Bronchial epithelial cell (primary cell): ENCODE measurements around the gene BCAR3. TPM values are rescaled to one million over a fixed set of nuclear protein-coding genes. Genes with fewer than 3 reads are reported as not detected.

Experiments used
- DNase-seq: peaks from one replicate; pipeline ENCODE4 v3.0.0-alpha.2; 2010; ENCODE audit warnings: low read depth
- FAIRE-seq: peaks from 2 replicates; lab custom pipeline; 2011; peaks lifted over from hg19 to GRCh38; lab: Jason Lieb, UNC
- H3K27me3 ChIP-seq: 2 replicates; pipeline ENCODE4 v1.5.1; 2011; ENCODE audit warnings: low read length; ENCODE audit not compliant: control insufficient read depth, insufficient read depth
- H3K36me3 ChIP-seq: 2 replicates; pipeline ENCODE4 v1.5.1; 2011; ENCODE audit warnings: low read length; ENCODE audit not compliant: control insufficient read depth, insufficient read depth
- H3K4me3 ChIP-seq: 2 replicates; pipeline ENCODE4 v1.5.1; 2011; ENCODE audit warnings: mild to moderate bottlenecking, low read depth, low read length, control low read depth
- total RNA-seq: library from RNA; depleted of rRNA; stranded (reverse); fragments of >200 nt; gene quantifications from 2 replicates; pipeline ENCODE4 v1.2.1, GENCODE V29; 2014
- TF ChIP-seq, protein P1 (sequence below): IDR thresholded peaks from 2 replicates; pipeline ENCODE4 v1.5.1; 2011; ENCODE audit warnings: mild to moderate bottlenecking, moderate library complexity, low read length, control low read depth, inconsistent platforms; ENCODE audit not compliant: insufficient read depth, severe bottlenecking

The BCAR3 gene
- total RNA-seq, 1 donor from 2014 or later, result 69.5 TPM

DNA sequence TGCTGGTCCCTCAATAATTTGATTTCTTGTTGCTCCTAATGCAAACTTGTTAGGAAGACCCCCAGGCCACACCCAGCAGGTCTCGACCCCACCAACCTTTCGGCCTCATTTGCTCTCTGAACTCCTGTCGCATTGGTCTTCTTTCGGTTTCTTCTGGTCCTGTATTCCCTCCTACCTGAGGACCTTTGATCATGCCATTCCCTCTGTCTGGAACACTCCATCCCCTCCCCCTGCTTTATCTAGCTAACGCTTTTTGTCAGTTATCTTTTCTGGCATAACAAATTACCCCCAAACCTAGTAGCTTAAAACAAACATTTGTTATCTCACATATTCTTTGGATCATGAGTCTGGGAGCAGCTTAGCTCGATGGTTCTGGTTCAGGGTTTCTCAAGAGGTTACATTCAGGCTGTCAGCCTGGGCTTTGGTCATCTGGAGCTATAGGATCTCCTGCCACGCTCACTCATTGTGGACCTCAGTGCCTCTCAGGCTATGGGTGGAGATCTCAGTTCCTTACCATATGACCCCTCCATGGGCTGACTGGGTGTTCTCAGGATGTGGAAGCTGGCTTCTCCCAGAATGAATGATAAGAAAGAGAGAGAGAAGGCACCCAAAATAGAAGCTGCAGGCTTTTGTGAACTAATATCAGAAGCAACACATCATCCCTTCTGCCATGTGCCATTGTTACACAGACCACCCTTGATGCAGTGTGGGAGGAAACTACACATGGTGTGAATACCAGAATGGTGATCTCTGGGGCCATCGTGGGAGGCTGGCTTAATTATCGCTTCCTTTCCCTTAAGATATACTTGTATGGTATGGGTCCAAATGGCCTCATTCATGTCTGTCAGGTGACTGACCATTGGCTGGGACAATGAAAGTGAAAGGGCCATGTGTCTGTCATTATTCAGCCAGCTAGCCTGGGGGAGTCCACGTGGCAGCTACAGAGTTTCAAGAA lies 29.1 kb upstream of the BCAR3 start:
- no peaks in the 10 kb centered on the region for H3K27me3 ChIP-seq
- DNase-seq (no peak), FAIRE-seq (no peak)
- no peak overlapping the region for H3K4me3 ChIP-seq
- TF ChIP-seq, protein P1, sequence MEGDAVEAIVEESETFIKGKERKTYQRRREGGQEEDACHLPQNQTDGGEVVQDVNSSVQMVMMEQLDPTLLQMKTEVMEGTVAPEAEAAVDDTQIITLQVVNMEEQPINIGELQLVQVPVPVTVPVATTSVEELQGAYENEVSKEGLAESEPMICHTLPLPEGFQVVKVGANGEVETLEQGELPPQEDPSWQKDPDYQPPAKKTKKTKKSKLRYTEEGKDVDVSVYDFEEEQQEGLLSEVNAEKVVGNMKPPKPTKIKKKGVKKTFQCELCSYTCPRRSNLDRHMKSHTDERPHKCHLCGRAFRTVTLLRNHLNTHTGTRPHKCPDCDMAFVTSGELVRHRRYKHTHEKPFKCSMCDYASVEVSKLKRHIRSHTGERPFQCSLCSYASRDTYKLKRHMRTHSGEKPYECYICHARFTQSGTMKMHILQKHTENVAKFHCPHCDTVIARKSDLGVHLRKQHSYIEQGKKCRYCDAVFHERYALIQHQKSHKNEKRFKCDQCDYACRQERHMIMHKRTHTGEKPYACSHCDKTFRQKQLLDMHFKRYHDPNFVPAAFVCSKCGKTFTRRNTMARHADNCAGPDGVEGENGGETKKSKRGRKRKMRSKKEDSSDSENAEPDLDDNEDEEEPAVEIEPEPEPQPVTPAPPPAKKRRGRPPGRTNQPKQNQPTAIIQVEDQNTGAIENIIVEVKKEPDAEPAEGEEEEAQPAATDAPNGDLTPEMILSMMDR, result no peak
- no peaks in the 10 kb centered on the region for H3K36me3 ChIP-seq

GRCh38 chr1:93708734-93709481 lies 27.3 kb upstream of the BCAR3 start:
- TF ChIP-seq, protein P1, result no peak
- H3K4me3 ChIP-seq, result no peak overlapping the region
- no peaks in the 10 kb centered on the region for H3K36me3 ChIP-seq
- FAIRE-seq (no peak), DNase-seq (no peak)
- no peaks in the 10 kb centered on the region for H3K27me3 ChIP-seq

DNA sequence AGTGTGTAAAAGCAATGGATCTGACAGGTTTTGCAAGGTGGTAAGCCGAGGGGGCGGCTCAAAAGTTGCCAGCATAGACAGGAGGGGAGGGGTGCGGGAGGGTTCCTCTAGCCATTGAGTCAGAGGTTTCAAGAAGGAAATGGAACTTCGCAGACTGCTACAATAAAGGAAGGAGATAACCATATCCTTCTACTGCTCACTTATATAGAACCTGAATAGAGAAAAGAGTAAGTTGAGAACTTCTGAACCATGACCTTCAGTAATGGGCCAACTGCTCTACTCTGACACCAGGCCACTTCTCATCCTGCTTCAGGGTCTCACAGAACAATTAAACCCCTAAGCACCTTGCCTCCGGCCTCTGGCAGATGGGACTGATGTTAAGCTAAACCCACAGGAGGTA lies 26.3 kb upstream of the BCAR3 start:
- FAIRE-seq (no peak), DNase-seq (peak; percentile 29)
- TF ChIP-seq, protein P1, result no peak
- Histone ChIP-seq H3K4me3 (no peak overlapping the region), H3K27me3 (no peaks in the 10 kb centered on the region), H3K36me3 (no peaks in the 10 kb centered on the region)

GRCh38 chr1:93705892-93706500 lies 24.4 kb upstream of the BCAR3 start:
- FAIRE-seq (no peak), DNase-seq (peak; percentile 76)
- TF ChIP-seq, protein P1, result no peak
- H3K4me3 ChIP-seq, result no peak overlapping the region
- H3K36me3 ChIP-seq, result no peaks in the 10 kb centered on the region
- H3K27me3 ChIP-seq, result no peaks in the 10 kb centered on the region

- H3K27me3 ChIP-seq, result no peaks in the 10 kb centered on the region
- DNase-seq (no peak), FAIRE-seq (no peak)
- H3K36me3 ChIP-seq, result no peaks in the 10 kb centered on the region
- TF ChIP-seq, protein P1, result no peak
- no peak overlapping the region for H3K4me3 ChIP-seq
These were observed 22.4 kb upstream of the BCAR3 start for GRCh38 chr1:93704052-93704451.
